A549 (cell line): ENCODE data around the gene TBC1D4. TPM values are rescaled to one million over a fixed set of nuclear protein-coding genes. Genes with fewer than 3 reads are reported as not detected.

ENCODE experiments used
- ATAC-seq, 2 experiments: fragments of 200-7000 bp in 1 of 2; fragments of >200 bp in 1 of 2; cut with Nextera tagmentation in 1 of 2; cut with Tn5 transposase in 1 of 2; 3 replicates each; pipeline versions ENCODE4 v1.8.0 to v1.9.1; 2018 to 2020; ENCODE audit warnings: mild to moderate bottlenecking in 1 of 2, moderate library complexity in 1 of 2
- CTCF ChIA-PET: fragments of 300-600 bp; sonication (Branson Sonifier 250); formaldehyde crosslinking; extraction: SDS; loops from one replicate; lab custom pipeline; 2021; ENCODE audit warnings: antibody characterized with exemption, inconsistent platforms; lab: Yijun Ruan, JAX
- POLR2A ChIA-PET: fragments of 350-600 bp; formaldehyde crosslinking; extraction: SDS; loops from one replicate; lab custom pipeline; 2021; ENCODE audit warnings: antibody characterized with exemption, inconsistent platforms; lab: Yijun Ruan, JAX
- DNase-seq, 2 experiments: peaks; one replicate each; pipeline versions ENCODE4 v3.0.0 to v3.0.0-alpha.2; 2011 to 2016; ENCODE audit warnings: low read depth in 1 of 2, low spot score in 1 of 2
- FAIRE-seq: peaks from 2 replicates; lab custom pipeline; 2011; peaks lifted over from hg19 to GRCh38; lab: Jason Lieb, UNC
- H3K27ac ChIP-seq, 2 experiments: fragments of >200 bp; sonication (Bioruptor Twin); formaldehyde crosslinking; 3 replicates each; pipeline ENCODE4 v1.5.1; 2016 to 2017
- H3K4me1 ChIP-seq: fragments of >200 bp; sonication (Bioruptor Twin); formaldehyde crosslinking; 3 replicates; pipeline ENCODE4 v1.6.1; 2016
- H3K4me2 ChIP-seq: fragments of >200 bp; sonication (Bioruptor Twin); formaldehyde crosslinking; 3 replicates; pipeline ENCODE4 v1.6.1; 2016
- H3K4me3 ChIP-seq: fragments of >200 bp; sonication (Bioruptor Twin); formaldehyde crosslinking; 3 replicates; pipeline ENCODE4 v1.5.1; 2016
- H3K9me3 ChIP-seq: fragments of >200 bp; sonication (Bioruptor Twin); formaldehyde crosslinking; 3 replicates; pipeline ENCODE4 v1.6.1; 2016
- ATOH8 ChIP-seq: fragments of 250-450 bp; sonication (Bioruptor Pico); IDR thresholded peaks from 2 replicates; pipeline ENCODE4 v1.5.0; 2020; ENCODE audit warnings: low read depth, mild to moderate bottlenecking, moderate library complexity
- BHLHE40 ChIP-seq: IDR thresholded peaks from 2 replicates; pipeline ENCODE4 v1.6.1; 2012; ENCODE audit warnings: low read depth, low read length, inconsistent platforms
- CBX2 ChIP-seq: fragments of 200-600 bp; sonication (generic); IDR thresholded peaks from 2 replicates; pipeline ENCODE4 v1.6.1; 2016; ENCODE audit warnings: low read depth, mild to moderate bottlenecking, borderline replicate concordance
- CEBPB ChIP-seq, 2 experiments: fragments of >200 bp in 1 of 2; sonication (Bioruptor Twin) in 1 of 2; formaldehyde crosslinking in 1 of 2; IDR thresholded peaks; 2 replicates each; pipeline ENCODE4 v1.6.1; 2012 to 2016
- CTCF ChIP-seq: fragments of >200 bp; sonication (Bioruptor Twin); formaldehyde crosslinking; IDR thresholded peaks from 3 replicates; pipeline ENCODE4 v1.5.1; 2016
- EHMT2 ChIP-seq: fragments of 200-600 bp; sonication (generic); IDR thresholded peaks from 2 replicates; pipeline ENCODE4 v1.6.1; 2016; ENCODE audit warnings: antibody characterized with exemption, low read depth, mild to moderate bottlenecking, moderate library complexity
- ELK1 ChIP-seq: fragments of 150-350 bp; IDR thresholded peaks from 2 replicates; pipeline ENCODE4 v1.6.1; 2014; ENCODE audit warnings: low read depth, mild to moderate bottlenecking, low read length
- EP300 ChIP-seq, 2 experiments: fragments of >200 bp; sonication (Bioruptor Twin); formaldehyde crosslinking; IDR thresholded peaks; 2 replicates in 1 of 2; 3 replicates in 1 of 2; pipeline ENCODE4 v1.6.1; 2016 to 2017
- ESRRA ChIP-seq: fragments of 150-350 bp; IDR thresholded peaks from 2 replicates; pipeline ENCODE4 v1.6.1; 2014; ENCODE audit warnings: mild to moderate bottlenecking, low read length, borderline replicate concordance
- GATA3 ChIP-seq: IDR thresholded peaks from 2 replicates; pipeline ENCODE4 v1.6.1; 2012; ENCODE audit warnings: borderline replicate concordance
- HDAC2 ChIP-seq: fragments of 200-600 bp; sonication (generic); IDR thresholded peaks from 2 replicates; pipeline ENCODE4 v1.6.1; 2016
- HOXB5 ChIP-seq: fragments of 250-450 bp; sonication (Bioruptor Pico); IDR thresholded peaks from 2 replicates; pipeline ENCODE4 v1.5.0; 2020; ENCODE audit warnings: mild to moderate bottlenecking, moderate library complexity
- JUNB ChIP-seq: fragments of >200 bp; sonication (Bioruptor Twin); formaldehyde crosslinking; IDR thresholded peaks from 2 replicates; pipeline ENCODE4 v1.6.1; 2016
- KDM5A ChIP-seq: fragments of 200-600 bp; sonication (generic); IDR thresholded peaks from 2 replicates; pipeline ENCODE4 v1.6.1; 2016; ENCODE audit warnings: antibody characterized with exemption, mild to moderate bottlenecking
- MAFK ChIP-seq: fragments of 450-650 bp; IDR thresholded peaks from 2 replicates; pipeline ENCODE4 v1.6.1; 2014; ENCODE audit not compliant: partially characterized antibody
- NPAS2 ChIP-seq: fragments of 250-450 bp; sonication (Bioruptor Pico); IDR thresholded peaks from 2 replicates; pipeline ENCODE4 v1.8.0; 2022; ENCODE audit warnings: mild to moderate bottlenecking, moderate library complexity, borderline replicate concordance
- PHF8 ChIP-seq: fragments of 200-600 bp; sonication (generic); IDR thresholded peaks from 2 replicates; pipeline ENCODE4 v1.6.1; 2016; ENCODE audit warnings: low read depth, mild to moderate bottlenecking, antibody characterized with exemption, moderate library complexity, borderline replicate concordance
- RAD21 ChIP-seq, 2 experiments: fragments of >200 bp in 1 of 2; sonication (Bioruptor Twin) in 1 of 2; formaldehyde crosslinking in 1 of 2; IDR thresholded peaks in 1 of 2; conservative IDR thresholded peaks in 1 of 2; 2 replicates in 1 of 2; 3 replicates in 1 of 2; pipeline ENCODE4 v1.6.1; 2012 to 2018; ENCODE audit warnings: inconsistent platforms in 1 of 2
- RARB ChIP-seq: fragments of 250-450 bp; sonication (Bioruptor Pico); IDR thresholded peaks from 2 replicates; pipeline ENCODE4 v1.8.0; 2021; ENCODE audit warnings: mild to moderate bottlenecking, moderate library complexity
- TP53 ChIP-seq: fragments of 250-450 bp; sonication (Bioruptor Pico); IDR thresholded peaks from 2 replicates; pipeline ENCODE4 v1.5.0; 2021; ENCODE audit warnings: mild to moderate bottlenecking, moderate library complexity
- ZC3H11A ChIP-seq: fragments of 450-650 bp; IDR thresholded peaks from 2 replicates; pipeline ENCODE4 v1.6.1; 2014; ENCODE audit warnings: antibody characterized with exemption, mild to moderate bottlenecking
- ZFP36 ChIP-seq: fragments of 450-650 bp; IDR thresholded peaks from 2 replicates; pipeline ENCODE4 v1.6.1; 2014; ENCODE audit warnings: borderline replicate concordance; ENCODE audit not compliant: partially characterized antibody
- ZNF302 ChIP-seq: fragments of 250-450 bp; sonication (Bioruptor Pico); IDR thresholded peaks from 2 replicates; pipeline ENCODE4 v1.9.0; 2021; ENCODE audit warnings: inconsistent platforms, mild to moderate bottlenecking, moderate library complexity
- WGBS: methylation state at CpG from one replicate; pipeline ENCODE4 v1.1.6; 2017; ENCODE audit errors: missing lambda C conversion rate; 5-methylcytosine and 5-hydroxymethylcytosine counted together
- polyA plus RNA-seq, 4 experiments: library from polyadenylated mRNA; depleted of rRNA in 3 of 4; stranded (reverse); fragments of >200 nt; fragmentation: RNase III in 1 of 4; extraction: RNeasy Plus Mini Kit Qiagen cat#74134 plus additional on column Dnase treatment in 1 of 4; gene quantifications; 2 replicates in 3 of 4; 3 replicates in 1 of 4; pipeline ENCODE4 v1.2.3, GENCODE V29; 2011 to 2017

TBC1D4 gene
- polyA plus RNA-seq, 2 of the 4 experiments (the other 2 are of a cell fraction): 9.5 to 12.5 TPM

GRCh38 chr13:75391432-75392100 lies 90.4 kb downstream of the TBC1D4 start:
- DNase-seq (no peak), FAIRE-seq (no peak), ATAC-seq (no peak; a peak in 1 of 6 replicates)
- POLR2A ChIA-PET: no interaction called here
- no peak for TF ChIP-seq PHF8
- Histone ChIP-seq H3K4me2 (no peak overlapping the region), H3K9me3 (no peaks in the 10 kb centered on the region), H3K4me3 (no peak overlapping the region), H3K4me1 (0 out of 3 replicates have a peak, but pooled peaks cover 3% of the 10 kb centered on the region), H3K27ac (no peak overlapping the region)
- CTCF ChIA-PET: no interaction called here
- 89% methylated on average over 3 of the region's 3 CpGs for WGBS

GRCh38 chr13:75390229-75390628 lies 91.7 kb downstream of the TBC1D4 start:
- FAIRE-seq (no peak), DNase-seq (no peak), ATAC-seq (no peak)
- no peak overlapping the region for H3K4me2 ChIP-seq
- ChIA-PET POLR2A (no interaction called here), CTCF (no interaction called here)
- TF ChIP-seq JUNB (no peak), CBX2 (no peak), CEBPB (IDR thresholded peaks at IDR 0.05) (no peak), HOXB5 (CRISPR knock-in tag) (no peak), ELK1 (no peak), EHMT2 (no peak), RARB (CRISPR knock-in tag) (no peak), EP300 (IDR thresholded peaks at IDR 0.05) (no peak), ZFP36 (no peak), HDAC2 (no peak), KDM5A (no peak), GATA3 (no peak), BHLHE40 (no peak), NPAS2 (no peak), TP53 (CRISPR knock-in tag) (no peak)
- 99% methylated on average over 4 of the region's 5 CpGs for WGBS
- H3K4me3 ChIP-seq: no peak overlapping the region
- H3K4me1 ChIP-seq: 0 out of 3 replicates have a peak, but pooled peaks cover 3% of the 10 kb centered on the region
- H3K27ac ChIP-seq: no peak overlapping the region
- H3K9me3 ChIP-seq: no peaks in the 10 kb centered on the region

GRCh38 chr13:75385708-75386083 lies 96.3 kb downstream of the TBC1D4 start:
- no peak for TF ChIP-seq ATOH8 (CRISPR knock-in tag)
- TF ChIP-seq ZFP36: no peak
- no peak for TF ChIP-seq RAD21 (conservative IDR thresholded peaks at IDR 0.05 in 1 of 2, IDR thresholded peaks at IDR 0.05 in 1 of 2)
- TF ChIP-seq EP300 (IDR thresholded peaks at IDR 0.05): no peak
- no peak for TF ChIP-seq TP53 (CRISPR knock-in tag)
- no peak for TF ChIP-seq JUNB
- TF ChIP-seq MAFK: no peak
- TF ChIP-seq CEBPB (IDR thresholded peaks at IDR 0.05): no peak
- TF ChIP-seq CTCF: no peak
- no peak for TF ChIP-seq ZC3H11A
- TF ChIP-seq ZNF302 (CRISPR knock-in tag): no peak
- TF ChIP-seq ELK1: no peak
- no peak for TF ChIP-seq ESRRA
- TF ChIP-seq HDAC2: no peak
- TF ChIP-seq, all 56 proteins: peak for 0
- Histone ChIP-seq H3K27ac (no peak overlapping the region), H3K4me3 (no peak overlapping the region), H3K4me2 (no peak overlapping the region), H3K4me1 (no peaks in the 10 kb centered on the region), H3K9me3 (no peaks in the 10 kb centered on the region)
- FAIRE-seq: no peak
- 56% methylated on average over 1 of the region's 1 CpG for WGBS
- DNase-seq: no peak
- ATAC-seq: no peak
- ChIA-PET CTCF (no interaction called here), POLR2A (no interaction called here)
